Measurements from ENCODE around the gene CA7. TPM values are rescaled to one million over a fixed set of nuclear protein-coding genes. Genes with fewer than 3 reads are reported as not detected.

Gene CA7
- polyA plus RNA-seq, 4 donors, result 6.4 to 89.7 (median 47.7) TPM

GRCh38 chr16:66841366-66841765 lies 2.8 kb upstream of the CA7 start:
- Histone ChIP-seq H3K4me1 (ENCODE audit: control insufficient read depth in 3 of 3, insufficient read depth in 2 of 3, low read depth in 1 of 3, low read length in 2 of 3) (no peaks in the 10 kb centered on the region), H3K27me3 (ENCODE audit: control insufficient read depth in 3 of 3, insufficient read depth in 3 of 3, low read length in 3 of 3) (peaks cover 0 to 21% (median 7%) of the 10 kb centered on the region in 3 donors), H3K27ac (ENCODE audit: low read depth in 1 of 3, low read length in 2 of 3) (no peak overlapping the region), H3K4me3 (ENCODE audit: low read depth in 1 of 3, low read length in 3 of 3) (no peak overlapping the region), H3K36me3 (ENCODE audit: control insufficient read depth in 3 of 3, insufficient read depth in 2 of 3, low read depth in 1 of 3, low read length in 3 of 3) (no peaks in the 10 kb centered on the region), H3K9me3 (ENCODE audit: control insufficient read depth in 2 of 2, insufficient read depth in 1 of 2, low read depth in 1 of 2, low read length in 1 of 2) (no peaks in the 10 kb centered on the region)
- WGBS, 3 donors, result 85 to 88% (median 88%) methylated on average over 4 of the region's 4 CpGs
- FAIRE-seq (no peak), DNase-seq (no peak)

- 48 to 69% (median 55%) methylated on average over 7 of the region's 7 CpGs for WGBS, 3 donors
- no peak for DNase-seq
- no peak overlapping the region for H3K27ac ChIP-seq (ENCODE audit: low read depth in 1 of 3, low read length in 2 of 3)
- no peaks in the 10 kb centered on the region for H3K9me3 ChIP-seq (ENCODE audit: control insufficient read depth in 2 of 2, insufficient read depth in 1 of 2, low read depth in 1 of 2, low read length in 1 of 2)
- no peak for FAIRE-seq
- H3K4me3 ChIP-seq (ENCODE audit: low read depth in 1 of 3, low read length in 3 of 3), result no peak overlapping the region
- no peaks in the 10 kb centered on the region for H3K36me3 ChIP-seq (ENCODE audit: control insufficient read depth in 3 of 3, insufficient read depth in 2 of 3, low read depth in 1 of 3, low read length in 3 of 3)
- H3K27me3 ChIP-seq (ENCODE audit: control insufficient read depth in 3 of 3, insufficient read depth in 3 of 3, low read length in 3 of 3), result peaks cover 0 to 26% (median 10%) of the 10 kb centered on the region in 3 donors
- peaks cover 0 to 5% (median 0%) of the 10 kb centered on the region in 3 donors for H3K4me1 ChIP-seq (ENCODE audit: control insufficient read depth in 3 of 3, insufficient read depth in 2 of 3, low read depth in 1 of 3, low read length in 2 of 3)
Measured at GRCh38 chr16:66842765-66843164, 1.4 kb upstream of the CA7 start.

DNA sequence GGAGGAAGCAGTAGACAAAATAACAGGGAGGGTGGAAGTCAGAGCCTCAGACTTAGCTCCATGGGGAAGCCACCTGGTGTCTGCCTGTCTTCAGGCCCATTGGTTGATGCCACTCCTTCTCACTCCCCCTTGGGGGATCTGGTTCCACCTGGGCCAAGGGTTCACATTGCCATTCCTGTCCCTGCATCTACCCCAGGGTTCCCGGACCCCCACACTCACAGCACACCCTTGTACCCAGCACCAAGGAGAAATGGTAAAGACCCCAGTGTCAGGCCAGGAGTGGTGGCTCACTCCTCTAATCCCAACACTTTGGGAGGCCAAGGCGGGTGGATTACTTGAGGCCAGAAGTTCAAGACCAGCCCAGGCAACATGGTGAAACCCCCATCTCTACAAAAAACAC lies 1.0 kb upstream of the CA7 start:
- no peak for FAIRE-seq
- no peaks in the 10 kb centered on the region for H3K9me3 ChIP-seq (ENCODE audit: control insufficient read depth in 2 of 2, insufficient read depth in 1 of 2, low read depth in 1 of 2, low read length in 1 of 2)
- peaks cover 0 to 26% (median 10%) of the 10 kb centered on the region in 3 donors for H3K27me3 ChIP-seq (ENCODE audit: control insufficient read depth in 3 of 3, insufficient read depth in 3 of 3, low read length in 3 of 3)
- DNase-seq, result no peak
- WGBS, 3 donors, result 93 to 98% (median 98%) methylated on average over 2 of the region's 2 CpGs
- no peak overlapping the region for H3K4me3 ChIP-seq (ENCODE audit: low read depth in 1 of 3, low read length in 3 of 3)
- H3K36me3 ChIP-seq (ENCODE audit: control insufficient read depth in 3 of 3, insufficient read depth in 2 of 3, low read depth in 1 of 3, low read length in 3 of 3), result no peaks in the 10 kb centered on the region
- peaks cover 0 to 9% (median 2%) of the 10 kb centered on the region in 3 donors for H3K4me1 ChIP-seq (ENCODE audit: control insufficient read depth in 3 of 3, insufficient read depth in 2 of 3, low read depth in 1 of 3, low read length in 2 of 3)
- H3K27ac ChIP-seq (ENCODE audit: low read depth in 1 of 3, low read length in 2 of 3), result no peak overlapping the region

DNA sequence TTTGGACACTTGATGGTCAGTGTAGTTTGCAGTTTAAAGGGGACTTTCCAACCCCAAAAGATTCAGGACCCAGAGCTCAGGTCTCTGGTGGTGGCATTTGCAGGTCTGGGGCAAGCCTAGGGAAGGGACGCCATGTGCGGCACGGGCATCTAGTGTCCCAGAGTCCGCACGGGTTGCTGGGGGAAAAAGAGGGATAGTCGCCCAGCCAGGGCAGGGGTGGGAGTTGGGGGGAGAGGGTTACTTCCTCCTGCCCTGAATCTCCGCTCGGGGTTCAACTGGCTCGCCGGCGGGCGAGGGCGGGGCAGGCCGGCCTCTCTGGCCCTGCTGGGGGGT lies 239 bp upstream of the CA7 start:
- FAIRE-seq (no peak), DNase-seq (no peak)
- Histone ChIP-seq H3K9me3 (ENCODE audit: control insufficient read depth in 2 of 2, insufficient read depth in 1 of 2, low read depth in 1 of 2, low read length in 1 of 2) (no peaks in the 10 kb centered on the region), H3K27ac (ENCODE audit: low read depth in 1 of 3, low read length in 2 of 3) (no peak overlapping the region), H3K27me3 (ENCODE audit: control insufficient read depth in 3 of 3, insufficient read depth in 3 of 3, low read length in 3 of 3) (peaks cover 0 to 26% (median 10%) of the 10 kb centered on the region in 3 donors), H3K4me1 (ENCODE audit: control insufficient read depth in 3 of 3, insufficient read depth in 2 of 3, low read depth in 1 of 3, low read length in 2 of 3) (peaks cover 0 to 16% (median 6%) of the 10 kb centered on the region in 3 donors), H3K36me3 (ENCODE audit: control insufficient read depth in 3 of 3, insufficient read depth in 2 of 3, low read depth in 1 of 3, low read length in 3 of 3) (no peaks in the 10 kb centered on the region), H3K4me3 (ENCODE audit: low read depth in 1 of 3, low read length in 3 of 3) (peak overlapping the region in 2 of 3 donors; percentile 2 to 49)
- WGBS, 3 donors, result 13 to 15% (median 15%) methylated on average over 5 to 14 of the region's 14 CpGs

DNA sequence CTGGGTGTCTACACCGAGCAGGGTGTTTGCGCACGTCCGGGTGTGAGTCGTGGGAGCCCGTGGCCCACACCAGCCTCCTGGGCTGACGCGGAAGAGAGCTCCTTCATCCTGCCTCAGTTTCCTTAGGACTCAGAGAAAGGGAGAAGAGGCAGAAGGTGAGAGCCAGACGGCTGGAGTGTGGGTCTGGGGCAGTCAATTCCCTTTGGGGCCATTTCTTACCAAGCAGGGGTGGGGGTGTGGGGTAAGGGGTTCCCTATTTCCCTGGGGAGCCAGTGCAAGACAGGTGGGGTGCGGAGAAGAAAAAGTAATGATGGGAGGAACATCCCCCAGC lies 831 bp downstream of the CA7 start:
- Histone ChIP-seq H3K27me3 (ENCODE audit: control insufficient read depth in 3 of 3, insufficient read depth in 3 of 3, low read length in 3 of 3) (peaks cover 0 to 26% (median 10%) of the 10 kb centered on the region in 3 donors), H3K4me1 (ENCODE audit: control insufficient read depth in 3 of 3, insufficient read depth in 2 of 3, low read depth in 1 of 3, low read length in 2 of 3) (peaks cover 0 to 18% (median 6%) of the 10 kb centered on the region in 3 donors), H3K36me3 (ENCODE audit: control insufficient read depth in 3 of 3, insufficient read depth in 2 of 3, low read depth in 1 of 3, low read length in 3 of 3) (no peaks in the 10 kb centered on the region), H3K4me3 (ENCODE audit: low read depth in 1 of 3, low read length in 3 of 3) (peak overlapping the region in 2 of 3 donors; percentile 34 to 49), H3K9me3 (ENCODE audit: control insufficient read depth in 2 of 2, insufficient read depth in 1 of 2, low read depth in 1 of 2, low read length in 1 of 2) (no peaks in the 10 kb centered on the region), H3K27ac (ENCODE audit: low read depth in 1 of 3, low read length in 2 of 3) (no peak overlapping the region)
- no peak for FAIRE-seq
- no peak for DNase-seq
- WGBS, 3 donors, result 9 to 15% (median 10%) methylated on average over 10 of the region's 10 CpGs

DNA sequence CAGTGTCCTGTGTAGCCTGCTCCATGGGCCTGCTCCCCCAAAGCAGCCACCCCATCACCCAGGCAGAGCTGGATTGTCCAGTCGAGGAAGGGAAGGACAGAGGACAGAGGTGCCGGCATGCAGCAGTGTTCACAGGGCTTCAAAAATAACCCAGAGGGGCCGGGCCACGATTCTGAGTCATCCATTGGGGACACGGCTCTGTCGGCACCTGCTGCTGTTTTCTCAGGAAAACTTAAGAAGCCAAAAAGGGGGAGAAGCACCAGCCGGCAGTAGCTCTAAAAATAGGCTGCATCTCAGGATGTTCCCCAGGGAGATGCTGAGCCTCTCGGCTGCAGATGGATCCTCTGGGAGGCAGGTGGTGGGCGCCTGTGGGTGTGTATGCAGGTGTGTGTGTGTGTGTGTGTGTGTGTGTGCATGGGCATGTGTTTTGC lies 1.6 kb downstream of the CA7 start:
- no peak for FAIRE-seq
- Histone ChIP-seq H3K9me3 (ENCODE audit: control insufficient read depth in 2 of 2, insufficient read depth in 1 of 2, low read depth in 1 of 2, low read length in 1 of 2) (no peaks in the 10 kb centered on the region), H3K4me3 (ENCODE audit: low read depth in 1 of 3, low read length in 3 of 3) (peak overlapping the region in 1 of 3 donors; percentile 49), H3K27me3 (ENCODE audit: control insufficient read depth in 3 of 3, insufficient read depth in 3 of 3, low read length in 3 of 3) (peaks cover 0 to 26% (median 10%) of the 10 kb centered on the region in 3 donors), H3K4me1 (ENCODE audit: control insufficient read depth in 3 of 3, insufficient read depth in 2 of 3, low read depth in 1 of 3, low read length in 2 of 3) (peaks cover 0 to 18% (median 6%) of the 10 kb centered on the region in 3 donors), H3K36me3 (ENCODE audit: control insufficient read depth in 3 of 3, insufficient read depth in 2 of 3, low read depth in 1 of 3, low read length in 3 of 3) (no peaks in the 10 kb centered on the region), H3K27ac (ENCODE audit: low read depth in 1 of 3, low read length in 2 of 3) (no peak overlapping the region)
- DNase-seq, result no peak
- 49 to 61% (median 56%) methylated on average over 9 of the region's 9 CpGs for WGBS, 3 donors

DNA sequence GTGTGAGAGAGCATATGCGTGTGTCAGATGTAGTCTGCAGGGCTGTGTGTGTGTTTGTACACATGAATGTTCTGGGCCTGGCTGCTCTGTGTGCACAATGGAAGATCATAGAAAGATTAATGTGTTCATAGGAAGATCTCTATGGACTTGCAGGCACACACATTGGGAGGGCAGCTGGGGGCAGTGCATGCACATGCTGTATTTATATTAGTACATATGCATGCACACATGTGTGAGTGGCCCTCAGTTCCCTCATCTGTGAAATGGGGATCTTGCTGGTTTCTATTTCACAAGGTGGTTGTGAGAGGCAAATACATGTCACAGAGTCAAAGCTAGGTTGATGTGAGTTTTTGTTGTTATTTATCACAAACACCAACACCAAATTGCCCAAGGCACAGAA lies 2.1 kb downstream of the CA7 start:
- DNase-seq (no peak), FAIRE-seq (no peak)
- no peak overlapping the region for H3K27ac ChIP-seq (ENCODE audit: low read depth in 1 of 3, low read length in 2 of 3)
- H3K4me1 ChIP-seq (ENCODE audit: control insufficient read depth in 3 of 3, insufficient read depth in 2 of 3, low read depth in 1 of 3, low read length in 2 of 3), result peaks cover 0 to 18% (median 6%) of the 10 kb centered on the region in 3 donors
- H3K36me3 ChIP-seq (ENCODE audit: control insufficient read depth in 3 of 3, insufficient read depth in 2 of 3, low read depth in 1 of 3, low read length in 3 of 3), result no peaks in the 10 kb centered on the region
- 89 to 100% (median 100%) methylated on average over 1 of the region's 1 CpG for WGBS, 3 donors
- no peak overlapping the region for H3K4me3 ChIP-seq (ENCODE audit: low read depth in 1 of 3, low read length in 3 of 3)
- H3K27me3 ChIP-seq (ENCODE audit: control insufficient read depth in 3 of 3, insufficient read depth in 3 of 3, low read length in 3 of 3), result peaks cover 0 to 26% (median 10%) of the 10 kb centered on the region in 3 donors
- no peaks in the 10 kb centered on the region for H3K9me3 ChIP-seq (ENCODE audit: control insufficient read depth in 2 of 2, insufficient read depth in 1 of 2, low read depth in 1 of 2, low read length in 1 of 2)

- Histone ChIP-seq H3K27ac (ENCODE audit: low read depth in 1 of 3, low read length in 2 of 3) (no peak overlapping the region), H3K4me3 (ENCODE audit: low read depth in 1 of 3, low read length in 3 of 3) (no peak overlapping the region), H3K27me3 (ENCODE audit: control insufficient read depth in 3 of 3, insufficient read depth in 3 of 3, low read length in 3 of 3) (peaks cover 0 to 26% (median 10%) of the 10 kb centered on the region in 3 donors), H3K36me3 (ENCODE audit: control insufficient read depth in 3 of 3, insufficient read depth in 2 of 3, low read depth in 1 of 3, low read length in 3 of 3) (no peaks in the 10 kb centered on the region), H3K9me3 (ENCODE audit: control insufficient read depth in 2 of 2, insufficient read depth in 1 of 2, low read depth in 1 of 2, low read length in 1 of 2) (no peaks in the 10 kb centered on the region), H3K4me1 (ENCODE audit: control insufficient read depth in 3 of 3, insufficient read depth in 2 of 3, low read depth in 1 of 3, low read length in 2 of 3) (peaks cover 0 to 18% (median 6%) of the 10 kb centered on the region in 3 donors)
- DNase-seq (no peak), FAIRE-seq (no peak)
- 92 to 96% (median 95%) methylated on average over 6 of the region's 6 CpGs for WGBS, 3 donors
Measured at GRCh38 chr16:66846831-66847230, 2.6 kb downstream of the CA7 start.

DNA sequence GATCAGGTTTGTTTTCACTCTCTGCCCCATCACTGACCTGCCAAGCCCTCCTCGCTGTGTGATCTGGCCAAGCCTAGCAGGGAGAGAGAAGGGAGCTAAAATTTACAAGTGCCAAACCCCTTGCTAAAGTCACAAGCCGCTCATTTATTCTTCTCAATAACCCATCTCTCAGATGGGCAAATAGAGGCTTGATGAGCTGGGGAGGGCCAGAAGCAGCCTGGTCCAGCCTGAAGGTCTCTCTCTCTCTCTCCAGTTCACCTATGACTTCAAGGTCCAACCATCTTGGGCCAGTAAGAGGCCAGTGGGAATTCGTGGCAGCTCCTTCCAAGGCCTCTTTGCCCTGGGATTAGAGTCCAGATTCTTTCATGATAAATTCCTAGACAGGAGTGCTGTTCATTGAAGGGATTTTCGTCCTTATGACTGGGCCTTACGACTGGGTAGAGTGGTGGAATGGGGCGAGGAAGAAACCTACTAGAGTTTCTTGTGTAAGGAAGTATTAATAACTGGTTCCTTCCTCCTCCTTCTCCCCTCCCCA lies 3.4 kb downstream of the CA7 start:
- Histone ChIP-seq H3K27me3 (ENCODE audit: control insufficient read depth in 3 of 3, insufficient read depth in 3 of 3, low read length in 3 of 3) (peaks cover 0 to 26% (median 10%) of the 10 kb centered on the region in 3 donors), H3K9me3 (ENCODE audit: control insufficient read depth in 2 of 2, insufficient read depth in 1 of 2, low read depth in 1 of 2, low read length in 1 of 2) (no peaks in the 10 kb centered on the region), H3K4me3 (ENCODE audit: low read depth in 1 of 3, low read length in 3 of 3) (no peak overlapping the region), H3K27ac (ENCODE audit: low read depth in 1 of 3, low read length in 2 of 3) (peak overlapping the region in 2 of 3 donors; percentile 15 to 68), H3K36me3 (ENCODE audit: control insufficient read depth in 3 of 3, insufficient read depth in 2 of 3, low read depth in 1 of 3, low read length in 3 of 3) (no peaks in the 10 kb centered on the region), H3K4me1 (ENCODE audit: control insufficient read depth in 3 of 3, insufficient read depth in 2 of 3, low read depth in 1 of 3, low read length in 2 of 3) (peaks cover 0 to 18% (median 6%) of the 10 kb centered on the region in 3 donors)
- FAIRE-seq (no peak), DNase-seq (peak; percentile 78 to 89)
- WGBS, 3 donors, result 44 to 59% (median 49%) methylated on average over 6 of the region's 6 CpGs

Measured in small intestine (tissue), 7 donors.